HepG2 (cell line): ENCODE data around the gene PPP1R15A. TPM values are rescaled to one million over a fixed set of nuclear protein-coding genes. Genes with fewer than 3 reads are reported as not detected.
A peak's percentile ranks its signal among the peaks of the same experiment; 100 is the strongest.

Experiments
- AKAP8 ChIP-seq: sonication (generic); formaldehyde crosslinking; IDR thresholded peaks from 2 replicates; pipeline ENCODE4 v1.5.1; 2020; ENCODE audit warnings: mild to moderate bottlenecking, missing genetic modification reagents
- ATF2 ChIP-seq: sonication (generic); formaldehyde crosslinking; IDR thresholded peaks from 2 replicates; pipeline ENCODE4 v1.4.0; 2020; ENCODE audit warnings: missing genetic modification reagents
- CTCF ChIP-seq: sonication (generic); formaldehyde crosslinking; IDR thresholded peaks from 2 replicates; pipeline ENCODE4 v1.5.0; 2020; ENCODE audit warnings: mild to moderate bottlenecking, missing genetic modification reagents, moderate library complexity
- ELF1 ChIP-seq: sonication (generic); formaldehyde crosslinking; IDR thresholded peaks from 2 replicates; pipeline ENCODE4 v1.4.0; 2020; ENCODE audit warnings: missing genetic modification reagents
- GLMP ChIP-seq: sonication (generic); formaldehyde crosslinking; IDR thresholded peaks from 2 replicates; pipeline ENCODE4 v1.9.0; 2021; ENCODE audit warnings: missing genetic modification reagents, mild to moderate bottlenecking, borderline replicate concordance
- HIC2 ChIP-seq: sonication (generic); formaldehyde crosslinking; IDR thresholded peaks from 2 replicates; pipeline ENCODE4 v1.9.0; 2022; ENCODE audit warnings: low read depth, missing genetic modification reagents
- HNRNPLL ChIP-seq: fragments of 200-400 bp; formaldehyde crosslinking; IDR thresholded peaks from 2 replicates; pipeline ENCODE4 v1.6.1; 2017; ENCODE audit warnings: mild to moderate bottlenecking, low read depth, low read length; ENCODE audit not compliant: poor library complexity, severe bottlenecking
- KAT7 ChIP-seq: IDR thresholded peaks from 2 replicates; pipeline ENCODE4 v1.6.1; 2018; ENCODE audit warnings: borderline replicate concordance, missing compliant biosample characterization
- MATR3 ChIP-seq: sonication (generic); formaldehyde crosslinking; IDR thresholded peaks from 2 replicates; pipeline ENCODE4 v1.4.0; 2020; ENCODE audit warnings: missing genetic modification reagents
- NCOA5 ChIP-seq: sonication (generic); formaldehyde crosslinking; IDR thresholded peaks from 2 replicates; pipeline ENCODE4 v1.4.0; 2020; ENCODE audit warnings: missing genetic modification reagents
- PAF1 ChIP-seq: IDR thresholded peaks from 2 replicates; pipeline ENCODE4 v1.6.1; 2016; ENCODE audit warnings: missing genetic modification reagents, missing compliant biosample characterization
- PBX3 ChIP-seq: sonication (generic); formaldehyde crosslinking; IDR thresholded peaks from 2 replicates; pipeline ENCODE4 v1.8.1; 2023; ENCODE audit warnings: missing genetic modification reagents, inconsistent platforms, borderline replicate concordance
- PCBP1 ChIP-seq: fragments of 200-400 bp; formaldehyde crosslinking; IDR thresholded peaks from 2 replicates; pipeline ENCODE4 v1.6.1; 2017; ENCODE audit warnings: mild to moderate bottlenecking, low read depth, low read length, borderline replicate concordance
- RNF2 ChIP-seq: fragments of 450-650 bp; conservative IDR thresholded peaks from 2 replicates; pipeline ENCODE4 v1.6.1; 2016; ENCODE audit warnings: low read depth
- SIN3A ChIP-seq: IDR thresholded peaks from 2 replicates; pipeline ENCODE4 v1.6.1; 2011; ENCODE audit warnings: low read depth, mild to moderate bottlenecking, control low read depth, low read length, borderline replicate concordance
- SP140L ChIP-seq: sonication (generic); formaldehyde crosslinking; IDR thresholded peaks from 2 replicates; pipeline ENCODE4 v1.4.0; 2020; ENCODE audit warnings: missing genetic modification reagents, borderline replicate concordance
- ZNF121 ChIP-seq: sonication (generic); formaldehyde crosslinking; IDR thresholded peaks from 2 replicates; pipeline ENCODE4 v1.5.0; 2020; ENCODE audit warnings: mild to moderate bottlenecking, missing genetic modification reagents
- ZNF280B ChIP-seq: sonication (generic); formaldehyde crosslinking; IDR thresholded peaks from 2 replicates; pipeline ENCODE4 v1.5.0; 2020; ENCODE audit warnings: missing genetic modification reagents, mild to moderate bottlenecking, borderline replicate concordance
- ZNF503 ChIP-seq: sonication (generic); formaldehyde crosslinking; IDR thresholded peaks from 2 replicates; pipeline ENCODE4 v1.4.0; 2020; ENCODE audit warnings: missing genetic modification reagents
- ZNF674 ChIP-seq: sonication (generic); formaldehyde crosslinking; IDR thresholded peaks from 2 replicates; pipeline ENCODE4 v1.5.0; 2020; ENCODE audit warnings: low read depth, mild to moderate bottlenecking, missing genetic modification reagents
- polyA plus RNA-seq, 8 experiments: library from polyadenylated mRNA; depleted of rRNA in 3 of 8; stranded (reverse) in 7 of 8; unstranded in 1 of 8; fragments of >200 nt; fragmentation: Illumina TruSeq in 4 of 8; extraction: Trizol in 4 of 8; gene quantifications; 2 replicates each; pipeline versions ENCODE4 v1.2.1 to v1.2.3, GENCODE V29; 2011 to 2016; ENCODE audit warnings: low read depth in 4 of 8, missing spikeins in 1 of 8, mixed read lengths in 1 of 8; ENCODE audit not compliant: insufficient read depth in 1 of 8
- total RNA-seq, 5 experiments: library from RNA; depleted of rRNA; stranded (reverse); fragments of >200 nt; fragmentation: Illumina TruSeq; extraction: Trizol; gene quantifications; 2 replicates each; pipeline ENCODE4 v1.2.3, GENCODE V29; 2016; ENCODE audit warnings: low read depth in 1 of 5

The PPP1R15A gene
- total and polyA plus RNA-seq, 2 of the 13 experiments (the other 11 are each of a cell fraction or from before 2014, with no cell fraction given): 15.6 to 18.5 TPM

GRCh38 chr19:48907671-48908070, 35.5 kb downstream of the PPP1R15A start (continued):
- TF ChIP-seq CTCF (no peak), KAT7 (no peak), RNF2 (no peak), PCBP1 (no peak), ZNF280B (no peak), ZNF674 (no peak), GLMP (CRISPR knock-in tag) (no peak), MATR3 (CRISPR knock-in tag) (no peak), HNRNPLL (no peak), AKAP8 (CRISPR knock-in tag) (no peak), ZNF503 (CRISPR knock-in tag) (no peak; the same call in 1 of the 2 replicates), ATF2 (CRISPR knock-in tag) (peak; percentile 88), ZNF121 (no peak), SP140L (no peak), HIC2 (CRISPR knock-in tag) (peak; percentile 96), PAF1 (CRISPR knock-in tag) (no peak), PBX3 (CRISPR knock-in tag) (no peak), SIN3A (no peak), NCOA5 (no peak), ELF1 (peak; percentile 53)
